Measurements from ENCODE around the gene ASTN2.
"Not testable (repeated sequence)": the region's sequence is repeated elsewhere in the genome, so short reads cannot be mapped to it uniquely, and the experiment has no call there.

The ASTN2 gene

GRCh38 chr9:116899337-116900006, 515.4 kb downstream of the ASTN2 start:
- no peak for TF ChIP-seq POLR2A (IDR thresholded peaks at IDR 0.05; ENCODE audit: low read depth, low read length)
- DNase-seq (ENCODE audit: insufficient read length, low spot score) (no peak), FAIRE-seq (no peak)

DNA sequence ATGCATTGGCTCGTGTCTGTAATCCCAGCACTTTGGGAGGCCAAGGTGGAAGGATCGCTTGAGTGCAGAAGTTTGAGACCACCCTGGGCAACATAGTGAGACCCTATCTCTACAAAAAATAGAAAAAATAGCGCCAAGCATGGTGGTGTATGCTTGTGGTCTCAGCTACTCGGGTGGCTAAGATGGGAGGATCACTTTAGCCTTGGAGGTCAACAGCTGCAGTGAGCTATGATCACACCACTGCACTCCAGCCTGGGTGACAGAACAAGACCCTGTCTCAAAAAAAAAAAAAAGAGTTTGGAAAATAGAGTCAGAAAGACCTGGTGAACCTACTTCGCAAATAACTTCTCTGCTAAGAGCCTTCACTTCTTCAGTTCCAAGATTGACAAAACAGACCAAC, 516.7 kb downstream of the ASTN2 start:
- DNase-seq (ENCODE audit: insufficient read length, low spot score), result not testable (repeated sequence)

DNA sequence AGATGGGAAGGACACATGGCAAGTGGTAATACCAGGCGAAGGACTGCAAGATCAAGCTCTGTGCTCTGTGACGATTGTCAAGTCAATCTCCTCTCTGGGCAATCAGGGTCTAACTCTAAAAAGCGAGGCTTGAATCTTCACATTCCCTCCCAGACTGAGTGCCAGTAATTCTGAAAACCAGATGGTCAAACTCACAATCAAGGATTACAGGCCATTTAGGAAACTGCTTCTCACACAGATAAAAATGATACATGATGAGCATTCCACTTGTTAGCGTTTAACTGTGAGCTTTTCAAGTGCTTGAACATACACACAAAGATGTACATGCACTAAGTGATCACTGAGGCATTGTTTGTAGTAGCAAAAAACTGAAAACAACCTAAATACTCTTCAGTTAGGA, 517.7 kb downstream of the ASTN2 start:
- FAIRE-seq (no peak), DNase-seq (ENCODE audit: insufficient read length, low spot score) (no peak)
- no peak for TF ChIP-seq POLR2A (IDR thresholded peaks at IDR 0.05; ENCODE audit: low read depth, low read length)

More for the DNA sequence above, 516.7 kb downstream of the ASTN2 start:
- FAIRE-seq, result not testable (repeated sequence)

DNA sequence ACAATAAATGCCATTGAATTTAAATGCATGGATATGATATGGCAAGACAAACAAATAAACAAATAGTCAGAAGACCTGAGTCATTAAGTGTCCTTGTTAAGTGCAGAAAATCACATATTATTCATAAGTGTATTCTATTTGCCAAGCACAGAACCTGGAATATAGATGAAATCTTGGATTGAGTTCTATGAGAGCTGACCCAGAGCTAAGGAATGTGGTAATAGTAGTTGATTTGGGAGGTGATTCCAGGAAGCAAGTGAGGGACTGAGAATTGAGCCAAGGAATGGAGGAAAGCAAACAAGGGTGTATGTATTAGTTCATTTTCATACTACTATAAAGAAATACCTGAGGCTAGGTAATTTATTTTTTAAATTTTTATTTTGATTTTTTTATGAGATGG, 518.9 kb downstream of the ASTN2 start:
- no peak for FAIRE-seq
- DNase-seq (ENCODE audit: insufficient read length, low spot score), result no peak
- no peak for TF ChIP-seq POLR2A (IDR thresholded peaks at IDR 0.05; ENCODE audit: low read depth, low read length)

DNA sequence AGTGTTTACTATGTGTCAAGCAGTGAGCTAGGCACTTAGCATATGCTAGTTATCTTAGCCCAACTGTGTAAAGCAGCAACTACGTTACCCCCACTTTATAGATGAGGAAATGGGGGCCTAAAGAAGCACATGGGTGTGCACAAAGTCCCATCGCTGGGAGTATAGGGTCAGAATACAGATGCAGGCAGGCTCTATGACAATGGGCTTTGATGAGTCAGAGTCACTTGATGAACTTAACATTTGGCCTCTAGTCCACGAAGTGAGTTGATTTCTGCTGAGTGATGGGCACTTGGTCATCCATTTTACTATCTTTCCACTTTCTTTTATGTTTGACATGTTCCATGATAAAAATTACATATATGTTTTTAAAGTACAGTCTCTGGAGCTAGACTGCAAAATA, 523.4 kb downstream of the ASTN2 start:
- no peak for TF ChIP-seq POLR2A (IDR thresholded peaks at IDR 0.05; ENCODE audit: low read depth, low read length)
- FAIRE-seq (no peak), DNase-seq (ENCODE audit: insufficient read length, low spot score) (no peak)

DNA sequence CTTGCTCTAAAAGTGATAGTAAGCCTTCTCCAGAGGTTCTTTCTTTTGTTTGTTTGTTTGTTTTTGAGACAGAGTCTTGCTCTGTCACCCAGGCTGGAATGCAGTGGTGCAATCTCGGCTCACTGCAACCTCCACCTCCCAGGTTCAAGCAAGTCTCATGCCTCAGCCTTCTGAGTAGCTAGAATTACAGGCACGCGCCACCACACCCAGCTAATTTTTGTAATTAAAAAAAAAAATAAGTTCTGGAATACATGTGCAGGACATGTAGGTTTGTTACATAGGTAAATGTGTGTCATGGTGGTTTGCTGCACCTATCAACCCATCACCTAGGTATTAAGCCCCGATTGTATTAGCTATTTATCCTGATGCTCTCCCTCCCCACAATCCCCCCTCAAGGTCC, 526.4 kb downstream of the ASTN2 start:
- not testable (repeated sequence) for FAIRE-seq; DNase-seq (ENCODE audit: insufficient read length, low spot score)

- no peak for FAIRE-seq
Measured at GRCh38 chr9:116888066-116888465, 526.8 kb downstream of the ASTN2 start.

GRCh38 chr9:116883676-116884075, 531.2 kb downstream of the ASTN2 start:
- no peak for TF ChIP-seq POLR2A (IDR thresholded peaks at IDR 0.05; ENCODE audit: low read depth, low read length)
- FAIRE-seq (no peak), DNase-seq (ENCODE audit: insufficient read length, low spot score) (no peak)

More at GRCh38 chr9:116888066-116888465, 526.8 kb downstream of the ASTN2 start:
- TF ChIP-seq POLR2A (IDR thresholded peaks at IDR 0.05; ENCODE audit: low read depth, low read length), result no peak
- DNase-seq (ENCODE audit: insufficient read length, low spot score), result no peak

DNA sequence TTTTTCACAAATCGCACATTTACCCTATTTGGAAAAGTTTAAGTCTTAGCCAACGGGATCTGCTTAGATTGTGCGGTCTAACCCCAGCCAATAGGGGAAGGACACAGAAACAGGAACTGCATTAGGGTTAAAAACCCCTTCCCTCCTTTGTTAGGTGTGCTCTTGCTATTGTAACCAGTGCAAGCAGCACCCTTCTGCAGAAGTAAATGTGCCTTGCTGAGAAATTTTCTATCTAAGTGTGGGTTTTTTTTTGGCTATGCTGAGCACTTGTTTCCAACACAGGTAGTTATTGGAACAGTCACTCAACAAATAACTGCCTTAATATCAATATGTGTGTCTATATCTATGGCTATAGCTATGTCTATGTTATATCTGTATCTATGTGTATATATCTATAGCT, 537.8 kb downstream of the ASTN2 start:
- DNase-seq (ENCODE audit: insufficient read length, low spot score) (no peak), FAIRE-seq (no peak)
- no peak for TF ChIP-seq POLR2A (IDR thresholded peaks at IDR 0.05; ENCODE audit: low read depth, low read length)

DNA sequence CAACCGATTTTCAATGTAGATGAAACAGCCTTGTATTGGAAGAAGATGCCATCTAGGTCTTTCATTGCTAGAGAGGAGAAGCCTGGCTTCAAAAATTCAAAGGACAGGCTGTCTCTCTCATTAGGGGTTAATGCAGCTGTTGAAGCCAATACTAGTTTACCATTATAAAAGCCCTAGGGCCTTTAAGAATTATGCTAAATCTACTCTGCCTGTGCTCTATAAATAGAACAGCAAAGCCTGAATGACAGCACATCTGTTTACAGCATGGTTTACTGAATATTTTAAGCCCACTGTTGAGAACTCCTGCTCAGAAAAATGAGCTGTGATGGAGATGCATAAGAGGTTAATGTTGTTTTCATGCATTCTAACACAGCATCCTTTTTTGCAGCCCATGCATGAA, 539.3 kb downstream of the ASTN2 start:
- DNase-seq (ENCODE audit: insufficient read length, low spot score) (no peak), FAIRE-seq (no peak)
- no peak for TF ChIP-seq POLR2A (IDR thresholded peaks at IDR 0.05; ENCODE audit: low read depth, low read length)

DNA sequence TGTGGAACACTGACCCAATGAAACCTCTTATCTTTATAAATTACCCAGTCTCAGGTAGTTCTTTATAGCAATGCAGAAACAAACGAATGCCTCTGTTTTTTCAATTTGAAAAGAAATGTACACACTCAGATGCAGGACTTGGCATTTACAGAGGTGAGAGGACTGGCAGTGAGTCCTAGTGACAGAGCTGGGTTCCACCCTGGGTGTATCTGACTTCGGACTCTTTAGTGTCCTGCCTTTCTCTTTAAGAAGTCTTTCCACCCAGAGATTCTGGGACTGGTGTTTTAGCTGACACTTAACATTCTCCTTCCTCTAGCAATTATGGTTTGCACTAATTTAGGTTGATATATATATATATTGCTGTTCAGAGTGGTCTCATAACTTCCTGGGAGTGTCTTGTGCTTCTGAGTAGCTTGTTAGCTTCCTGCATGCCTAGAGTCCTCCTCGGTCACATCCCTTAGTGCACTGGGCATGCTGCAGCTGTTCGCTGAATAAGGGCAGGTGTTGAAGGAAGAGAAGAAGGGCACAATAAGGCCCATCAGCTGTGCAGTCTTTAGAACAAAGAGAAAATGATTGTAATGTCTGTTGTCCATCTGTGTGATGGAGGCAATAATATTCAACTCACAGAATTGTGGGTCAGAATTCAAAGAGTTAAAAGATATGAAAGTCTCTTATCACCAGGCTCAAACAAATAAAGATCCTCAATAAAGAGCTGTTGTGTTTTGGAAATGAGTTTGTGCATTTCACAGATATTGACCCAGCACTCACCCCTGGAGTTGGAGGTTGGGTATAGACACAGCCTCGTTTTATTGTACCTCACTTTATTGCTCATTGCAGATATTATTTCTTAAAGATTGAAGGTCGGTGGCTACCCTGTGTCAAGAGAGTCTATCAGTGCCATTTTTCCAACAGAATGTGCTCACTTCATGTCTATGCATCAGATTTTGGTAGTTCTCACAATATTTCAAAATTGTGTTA, 540.6 kb downstream of the ASTN2 start:
- no peak for TF ChIP-seq POLR2A (IDR thresholded peaks at IDR 0.05; ENCODE audit: low read depth, low read length)
- FAIRE-seq, result no peak

DNA sequence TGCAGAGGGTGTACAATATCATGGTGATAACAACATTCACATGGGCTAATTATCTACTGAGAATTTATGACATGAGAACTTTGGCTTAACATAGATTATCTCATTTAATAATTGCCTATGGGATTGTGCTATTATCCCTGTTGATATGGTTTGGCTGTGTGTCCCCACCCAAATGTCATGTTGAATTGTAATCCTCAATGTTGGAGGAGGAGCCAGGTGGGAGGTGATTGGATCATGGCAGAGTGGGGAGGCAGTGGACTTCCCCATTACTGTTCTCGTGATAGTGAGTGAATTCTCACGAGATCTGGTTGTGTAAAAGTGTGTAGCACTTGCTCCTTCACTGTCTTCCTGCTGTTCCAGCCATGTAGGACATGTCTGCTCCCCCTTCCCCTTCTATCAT, 541.4 kb downstream of the ASTN2 start:
- FAIRE-seq, result no peak
- no peak for TF ChIP-seq POLR2A (IDR thresholded peaks at IDR 0.05; ENCODE audit: low read depth, low read length)
- no peak for DNase-seq (ENCODE audit: insufficient read length, low spot score)

More for the DNA sequence above, 540.6 kb downstream of the ASTN2 start:
- DNase-seq (ENCODE audit: insufficient read length, low spot score), result no peak

DNA sequence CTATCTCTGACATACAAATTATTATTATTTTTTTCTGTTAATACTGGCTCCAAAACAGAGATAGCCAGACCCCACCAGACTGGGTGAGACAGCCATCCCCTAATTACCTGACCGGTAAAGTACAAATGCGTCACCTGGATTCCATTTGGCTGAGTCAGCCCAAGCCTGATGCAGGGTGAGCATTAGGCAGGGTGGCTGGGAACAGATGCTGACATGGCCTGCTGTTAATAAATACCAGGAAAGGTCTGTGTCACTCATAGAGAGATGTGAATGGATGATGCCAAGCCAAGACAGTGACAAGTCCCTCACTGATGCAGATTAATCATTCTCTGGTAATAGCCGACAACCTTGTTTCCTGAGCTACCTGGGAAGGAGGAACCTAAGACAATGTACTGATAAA, 544.3 kb downstream of the ASTN2 start:
- DNase-seq (ENCODE audit: insufficient read length, low spot score) (no peak), FAIRE-seq (no peak)
- no peak for TF ChIP-seq POLR2A (IDR thresholded peaks at IDR 0.05; ENCODE audit: low read depth, low read length)

- FAIRE-seq (no peak), DNase-seq (ENCODE audit: insufficient read length, low spot score) (no peak)
- no peak for TF ChIP-seq POLR2A (IDR thresholded peaks at IDR 0.05; ENCODE audit: low read depth, low read length)
Measured at GRCh38 chr9:116868201-116868600, 546.7 kb downstream of the ASTN2 start.

DNA sequence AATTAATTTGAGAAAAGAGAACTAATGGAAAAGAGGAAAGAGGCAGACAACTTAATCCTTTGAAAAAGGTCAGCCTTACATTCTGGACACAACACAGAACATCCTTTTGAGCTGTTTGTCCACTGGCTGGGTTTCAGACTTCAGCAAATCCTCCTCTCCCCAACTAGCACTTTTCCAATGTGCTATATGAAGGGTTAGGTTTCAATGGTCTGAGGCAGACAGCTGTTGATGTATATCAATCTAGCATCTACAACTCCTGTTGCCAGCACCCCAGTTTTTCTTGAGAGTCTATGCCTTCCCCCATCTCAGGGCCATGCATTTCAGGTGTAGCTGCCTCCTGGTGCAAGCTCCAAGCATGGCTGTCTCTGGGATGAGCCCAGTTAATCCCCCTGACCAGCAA, 553.5 kb downstream of the ASTN2 start:
- FAIRE-seq, result no peak

More for the DNA sequence above, 553.5 kb downstream of the ASTN2 start:
- TF ChIP-seq POLR2A (IDR thresholded peaks at IDR 0.05; ENCODE audit: low read depth, low read length), result no peak
- DNase-seq (ENCODE audit: insufficient read length, low spot score), result no peak
